Measurements from ENCODE around the gene LDLRAD3. TPM values are rescaled to one million over a fixed set of nuclear protein-coding genes. Genes with fewer than 3 reads are reported as not detected.

Gene LDLRAD3
- total RNA-seq, 1 donor, result 3.9 TPM

- no peak for TF ChIP-seq CTCF (IDR thresholded peaks at IDR 0.05; ENCODE audit: insufficient read depth, low read depth, low read length)
- no peak overlapping the region for H3K4me3 ChIP-seq (ENCODE audit: low read depth, low read length)
- peak; percentile 51 for DNase-seq (ENCODE audit: low read depth)
Measured at GRCh38 chr11:36222831-36223635, 279.2 kb downstream of the LDLRAD3 start.

GRCh38 chr11:36224209-36224882 is 280.5 kb downstream of the LDLRAD3 start:
- no peak for DNase-seq (ENCODE audit: low read depth)
- no peak overlapping the region for H3K4me3 ChIP-seq (ENCODE audit: low read depth, low read length)
- TF ChIP-seq CTCF (IDR thresholded peaks at IDR 0.05; ENCODE audit: insufficient read depth, low read depth, low read length), result no peak

- TF ChIP-seq CTCF (IDR thresholded peaks at IDR 0.05; ENCODE audit: insufficient read depth, low read depth, low read length), result no peak
- H3K4me3 ChIP-seq (ENCODE audit: low read depth, low read length), result no peak overlapping the region
- DNase-seq (ENCODE audit: low read depth), result no peak
Measured at GRCh38 chr11:36227044-36227443, 283.2 kb downstream of the LDLRAD3 start.

- DNase-seq (ENCODE audit: low read depth), result no peak
- TF ChIP-seq CTCF (IDR thresholded peaks at IDR 0.05; ENCODE audit: insufficient read depth, low read depth, low read length), result no peak
Measured at GRCh38 chr11:36228689-36229088, 284.8 kb downstream of the LDLRAD3 start.

GRCh38 chr11:36229091-36229705 is 285.3 kb downstream of the LDLRAD3 start:
- no peak for TF ChIP-seq CTCF (IDR thresholded peaks at IDR 0.05; ENCODE audit: insufficient read depth, low read depth, low read length)
- no peak for DNase-seq (ENCODE audit: low read depth)
- no peak overlapping the region for H3K4me3 ChIP-seq (ENCODE audit: low read depth, low read length)

More at GRCh38 chr11:36228689-36229088, 284.8 kb downstream of the LDLRAD3 start:
- H3K4me3 ChIP-seq (ENCODE audit: low read depth, low read length), result no peak overlapping the region

- DNase-seq (ENCODE audit: low read depth), result peak; percentile 85
- TF ChIP-seq CTCF (IDR thresholded peaks at IDR 0.05; ENCODE audit: insufficient read depth, low read depth, low read length), result no peak
- H3K4me3 ChIP-seq (ENCODE audit: low read depth, low read length), result peak overlapping the region; percentile 5
Measured at GRCh38 chr11:36230779-36231699, 287.2 kb downstream of the LDLRAD3 start.

All from fibroblast of villous mesenchyme (primary cell).